C4-2B (cell line): ENCODE results near the gene VEPH1.

ENCODE experiments used
- ZFX ChIP-seq: fragments of 450-650 bp; IDR thresholded peaks from 2 replicates; pipeline ENCODE4 v1.6.1; 2017
- TF ChIP-seq, protein P1 (sequence below): fragments of 450-650 bp; conservative IDR thresholded peaks from 2 replicates; pipeline ENCODE4 v1.5.1; 2017; ENCODE audit warnings: mild to moderate bottlenecking

GRCh38 chr3:157241599-157241998 is 261.6 kb downstream of the VEPH1 start:
- no peak for TF ChIP-seq ZFX
- TF ChIP-seq, protein P1, sequence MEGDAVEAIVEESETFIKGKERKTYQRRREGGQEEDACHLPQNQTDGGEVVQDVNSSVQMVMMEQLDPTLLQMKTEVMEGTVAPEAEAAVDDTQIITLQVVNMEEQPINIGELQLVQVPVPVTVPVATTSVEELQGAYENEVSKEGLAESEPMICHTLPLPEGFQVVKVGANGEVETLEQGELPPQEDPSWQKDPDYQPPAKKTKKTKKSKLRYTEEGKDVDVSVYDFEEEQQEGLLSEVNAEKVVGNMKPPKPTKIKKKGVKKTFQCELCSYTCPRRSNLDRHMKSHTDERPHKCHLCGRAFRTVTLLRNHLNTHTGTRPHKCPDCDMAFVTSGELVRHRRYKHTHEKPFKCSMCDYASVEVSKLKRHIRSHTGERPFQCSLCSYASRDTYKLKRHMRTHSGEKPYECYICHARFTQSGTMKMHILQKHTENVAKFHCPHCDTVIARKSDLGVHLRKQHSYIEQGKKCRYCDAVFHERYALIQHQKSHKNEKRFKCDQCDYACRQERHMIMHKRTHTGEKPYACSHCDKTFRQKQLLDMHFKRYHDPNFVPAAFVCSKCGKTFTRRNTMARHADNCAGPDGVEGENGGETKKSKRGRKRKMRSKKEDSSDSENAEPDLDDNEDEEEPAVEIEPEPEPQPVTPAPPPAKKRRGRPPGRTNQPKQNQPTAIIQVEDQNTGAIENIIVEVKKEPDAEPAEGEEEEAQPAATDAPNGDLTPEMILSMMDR: no peak
